Epithelial cell of esophagus (primary cell): Measurements from ENCODE around the gene RFX5.
A peak's percentile ranks its signal among the peaks of the same experiment; 100 is the strongest.

Experiments used
- DNase-seq: peaks from one replicate; pipeline ENCODE4 v3.0.0; 2010; ENCODE audit warnings: low read depth
- H3K4me3 ChIP-seq: 2 replicates; pipeline ENCODE4 v1.5.1; 2011; ENCODE audit warnings: mild to moderate bottlenecking, low read length, control low read depth
- TF ChIP-seq, protein P1 (sequence below): IDR thresholded peaks from 2 replicates; pipeline ENCODE4 v1.5.1; 2011; ENCODE audit warnings: low read depth, mild to moderate bottlenecking, low read length, control low read depth, inconsistent platforms; ENCODE audit not compliant: insufficient read depth; ENCODE audit errors: missing control alignments

Gene RFX5

DNA sequence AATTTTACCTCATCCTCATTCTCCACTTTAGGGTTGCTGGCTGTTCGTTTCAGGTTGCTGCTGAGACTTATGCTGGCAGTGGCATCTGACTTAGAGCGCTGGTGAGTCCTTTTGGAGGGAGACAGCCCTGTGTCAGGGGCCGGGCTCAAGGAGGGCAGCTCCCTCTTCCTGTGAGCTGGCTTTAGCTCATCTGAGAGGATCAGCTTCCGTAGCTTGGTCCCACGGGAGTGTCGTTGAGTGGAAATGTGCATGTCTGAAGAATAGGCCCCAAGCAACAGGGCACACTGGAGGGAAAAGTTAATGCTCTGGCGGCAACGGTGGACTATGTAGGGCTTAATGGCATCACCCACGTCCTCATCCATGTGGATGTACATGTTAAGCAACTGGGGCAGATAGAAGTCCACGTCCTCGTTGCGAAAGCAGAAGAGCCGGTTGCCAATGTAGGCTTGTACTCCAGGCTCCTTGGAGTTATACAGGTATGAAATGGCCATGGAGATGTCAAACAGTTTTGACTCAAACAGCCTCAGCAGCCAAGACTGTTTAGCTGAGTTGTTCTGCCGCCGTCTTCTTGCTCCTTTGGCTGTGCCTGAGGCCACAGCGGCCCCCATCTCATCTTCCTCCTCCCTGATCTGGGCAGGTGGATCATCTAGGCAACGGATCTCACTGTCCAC, 31.4 kb downstream of the RFX5 start:
- TF ChIP-seq, protein P1, sequence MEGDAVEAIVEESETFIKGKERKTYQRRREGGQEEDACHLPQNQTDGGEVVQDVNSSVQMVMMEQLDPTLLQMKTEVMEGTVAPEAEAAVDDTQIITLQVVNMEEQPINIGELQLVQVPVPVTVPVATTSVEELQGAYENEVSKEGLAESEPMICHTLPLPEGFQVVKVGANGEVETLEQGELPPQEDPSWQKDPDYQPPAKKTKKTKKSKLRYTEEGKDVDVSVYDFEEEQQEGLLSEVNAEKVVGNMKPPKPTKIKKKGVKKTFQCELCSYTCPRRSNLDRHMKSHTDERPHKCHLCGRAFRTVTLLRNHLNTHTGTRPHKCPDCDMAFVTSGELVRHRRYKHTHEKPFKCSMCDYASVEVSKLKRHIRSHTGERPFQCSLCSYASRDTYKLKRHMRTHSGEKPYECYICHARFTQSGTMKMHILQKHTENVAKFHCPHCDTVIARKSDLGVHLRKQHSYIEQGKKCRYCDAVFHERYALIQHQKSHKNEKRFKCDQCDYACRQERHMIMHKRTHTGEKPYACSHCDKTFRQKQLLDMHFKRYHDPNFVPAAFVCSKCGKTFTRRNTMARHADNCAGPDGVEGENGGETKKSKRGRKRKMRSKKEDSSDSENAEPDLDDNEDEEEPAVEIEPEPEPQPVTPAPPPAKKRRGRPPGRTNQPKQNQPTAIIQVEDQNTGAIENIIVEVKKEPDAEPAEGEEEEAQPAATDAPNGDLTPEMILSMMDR = no peak

DNA sequence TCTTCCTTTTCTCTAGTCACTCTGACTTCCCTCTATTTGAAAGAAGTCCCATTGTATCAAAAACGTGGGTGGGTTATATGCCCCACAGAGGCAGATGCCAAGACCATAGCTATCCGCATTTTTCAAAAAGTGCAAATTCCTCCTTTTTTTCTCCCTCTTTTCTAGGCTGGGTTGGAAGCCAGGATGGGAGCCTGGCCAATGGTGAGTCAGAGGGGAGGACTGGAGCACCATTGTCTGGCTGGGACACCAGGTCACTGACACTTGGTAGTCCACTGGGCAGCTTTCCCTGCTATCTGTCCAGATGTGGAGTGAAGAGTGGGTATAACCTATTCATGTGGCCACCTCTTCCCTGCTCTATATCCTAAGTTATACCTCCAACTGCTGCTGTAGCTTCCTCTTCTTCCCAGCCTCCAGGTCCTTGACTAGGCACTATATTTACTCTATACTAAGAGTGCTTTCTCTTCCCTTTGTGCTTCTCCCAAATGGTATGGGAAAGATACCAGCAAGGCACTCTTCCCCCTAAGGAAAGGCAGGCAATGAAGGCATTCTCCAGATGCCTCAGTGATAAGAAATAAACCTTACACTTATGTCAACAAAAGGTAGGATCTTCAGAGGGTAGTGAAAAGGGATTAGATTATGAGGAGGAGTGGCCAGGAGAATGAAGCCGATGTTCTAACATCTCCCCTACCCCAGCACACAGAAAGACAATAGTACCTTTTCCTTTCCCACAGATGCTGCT, 32.7 kb downstream of the RFX5 start:
- H3K4me3 ChIP-seq = no peak overlapping the region
- TF ChIP-seq, protein P1 = no peak
- DNase-seq = peak; percentile 25

More for the DNA sequence above, 31.4 kb downstream of the RFX5 start:
- DNase-seq = no peak
- no peak overlapping the region for H3K4me3 ChIP-seq

DNA sequence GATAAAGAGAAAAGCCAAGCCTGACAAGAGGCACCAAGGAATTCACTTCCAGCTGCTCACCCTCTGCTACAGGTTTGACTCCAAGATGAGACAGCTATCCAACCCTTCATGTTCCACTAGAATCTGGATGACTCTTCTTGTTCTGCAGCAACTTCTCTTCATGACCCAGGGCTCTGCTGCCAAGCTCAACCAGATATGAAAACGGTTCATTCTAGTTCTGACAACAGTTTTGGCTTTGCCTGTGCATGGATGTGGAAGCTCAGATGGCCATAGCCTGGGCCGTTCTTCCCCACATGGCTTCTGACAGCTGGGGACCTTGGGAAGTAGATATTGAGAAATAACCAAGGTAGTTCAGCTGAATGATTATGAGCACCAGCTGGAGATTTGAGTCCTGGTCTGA, 33.6 kb downstream of the RFX5 start:
- no peak overlapping the region for H3K4me3 ChIP-seq
- peak; percentile 17 for DNase-seq

DNA sequence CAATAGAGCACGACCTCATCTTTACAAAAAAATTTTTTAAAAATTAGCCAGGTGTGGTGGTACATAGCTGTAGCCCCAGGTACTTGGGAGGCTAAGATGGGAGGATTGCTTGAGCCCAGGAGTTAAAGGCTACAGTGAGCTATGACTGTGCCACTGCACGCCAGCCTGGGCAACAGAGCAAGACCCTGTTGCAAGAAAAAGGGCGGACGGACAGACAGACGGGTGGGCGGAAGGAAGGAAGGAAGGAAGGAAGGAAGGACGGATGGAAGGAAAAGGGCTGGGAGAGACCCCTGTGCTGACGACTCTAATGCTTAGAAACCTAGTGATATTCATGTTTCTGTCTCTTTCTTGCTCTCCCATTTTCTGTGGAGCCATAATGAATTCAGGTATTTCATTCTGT, 34.2 kb downstream of the RFX5 start:
- no peak overlapping the region for H3K4me3 ChIP-seq
- no peak for DNase-seq
- TF ChIP-seq, protein P1 = no peak

More for the DNA sequence above, 33.6 kb downstream of the RFX5 start:
- TF ChIP-seq, protein P1 = no peak

DNA sequence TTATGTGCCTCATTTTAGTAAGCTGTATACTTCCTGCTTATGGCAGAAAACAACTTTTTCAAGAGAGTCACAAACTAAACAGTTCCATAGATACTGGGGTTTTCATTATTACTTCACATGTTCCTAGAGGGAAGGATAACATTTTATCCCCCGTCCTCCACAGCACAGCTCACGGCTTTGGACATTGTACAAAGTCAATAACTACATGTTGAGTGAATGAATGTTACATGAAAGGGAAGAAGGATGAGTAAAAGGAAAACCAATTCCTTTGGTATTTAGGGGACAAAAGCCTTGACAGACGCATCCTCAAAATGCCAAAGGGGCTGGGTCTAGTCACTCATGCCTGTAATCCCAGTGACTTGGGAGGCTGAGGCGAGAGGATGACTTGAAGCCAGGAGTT, 34.6 kb downstream of the RFX5 start:
- TF ChIP-seq, protein P1 = no peak
- peak; percentile 66 for DNase-seq
- no peak overlapping the region for H3K4me3 ChIP-seq

DNA sequence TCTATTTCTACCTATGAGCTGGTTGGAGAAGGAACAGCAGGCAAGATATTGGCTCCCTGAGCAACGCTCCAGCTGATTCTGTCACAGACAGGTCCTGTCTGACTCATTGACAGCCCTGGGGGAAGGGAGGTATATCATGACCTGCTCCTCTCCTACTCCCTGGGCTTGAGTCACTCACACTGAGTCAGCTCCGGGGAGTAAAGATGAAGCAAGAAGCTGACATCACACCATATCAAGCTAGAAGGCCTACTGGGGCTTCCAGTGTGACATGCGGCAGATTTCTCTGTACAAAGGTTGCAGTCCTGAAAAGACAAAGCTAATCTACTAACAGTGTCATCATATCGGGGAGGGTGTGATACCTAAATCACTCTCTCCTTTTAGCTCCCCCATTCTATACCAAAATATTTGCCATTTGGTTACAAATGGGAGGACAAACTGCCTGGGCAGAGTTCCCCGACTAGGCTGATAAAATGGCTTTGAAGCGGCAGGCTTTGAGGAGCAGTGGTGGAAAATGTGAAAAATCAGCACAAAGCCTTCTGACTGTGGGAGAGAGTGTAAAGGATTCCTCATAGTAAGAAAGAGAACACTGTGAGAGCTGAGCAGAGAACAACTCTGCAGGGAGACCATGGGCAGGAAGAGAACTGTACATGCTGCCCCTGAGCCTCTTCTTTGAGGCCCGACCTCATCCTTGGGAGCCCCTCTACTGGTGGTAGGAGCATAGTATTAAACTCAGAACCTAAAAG, 35.3 kb downstream of the RFX5 start:
- no peak overlapping the region for H3K4me3 ChIP-seq
- TF ChIP-seq, protein P1 = no peak
- peak; percentile 100 for DNase-seq
